KMS-11 (cell line): ENCODE measurements around the gene RMC1.

Experiments used
- H2AFZ ChIP-seq: fragments of 200-600 bp; sonication (generic); 2 replicates; pipeline ENCODE4 v1.6.1; 2016; ENCODE audit warnings: antibody characterized with exemption, mixed run types, low read depth
- H3K27ac ChIP-seq: fragments of 200-600 bp; sonication (generic); 2 replicates; pipeline ENCODE4 v1.6.1; 2016; ENCODE audit warnings: mild to moderate bottlenecking, mixed run types
- H3K27me3 ChIP-seq: fragments of 200-600 bp; sonication (generic); 2 replicates; pipeline ENCODE4 v1.6.1; 2017; ENCODE audit warnings: mild to moderate bottlenecking, low read depth, mixed run types, moderate library complexity; ENCODE audit not compliant: insufficient read depth
- H3K36me3 ChIP-seq: fragments of 200-600 bp; sonication (generic); 2 replicates; pipeline ENCODE4 v1.6.1; 2017; ENCODE audit warnings: mild to moderate bottlenecking, mixed run types; ENCODE audit not compliant: insufficient read depth
- H3K4me1 ChIP-seq: fragments of 200-600 bp; sonication (generic); 2 replicates; pipeline ENCODE4 v1.6.1; 2016; ENCODE audit warnings: mild to moderate bottlenecking, low read depth, mixed run types; ENCODE audit not compliant: poor library complexity, severe bottlenecking
- H3K4me2 ChIP-seq: fragments of 200-600 bp; sonication (generic); 2 replicates; pipeline ENCODE4 v1.7.0; 2016; ENCODE audit warnings: mild to moderate bottlenecking, mixed run types
- H3K4me3 ChIP-seq: fragments of 200-600 bp; sonication (generic); IDR thresholded peaks from 2 replicates; pipeline ENCODE4 v1.6.1; 2017; ENCODE audit warnings: low read depth, low read length, mixed read lengths; ENCODE audit not compliant: insufficient read depth
- H3K79me2 ChIP-seq: fragments of 200-600 bp; sonication (generic); 2 replicates; pipeline ENCODE4 v1.6.1; 2016; ENCODE audit warnings: low read depth, mixed run types; ENCODE audit not compliant: insufficient read depth
- H3K9ac ChIP-seq: fragments of 200-600 bp; sonication (generic); 2 replicates; pipeline ENCODE4 v1.6.1; 2016; ENCODE audit warnings: mild to moderate bottlenecking, mixed run types
- H4K20me1 ChIP-seq: fragments of 200-600 bp; sonication (generic); 2 replicates; pipeline ENCODE4 v1.6.1; 2016; ENCODE audit warnings: mild to moderate bottlenecking, mixed run types; ENCODE audit not compliant: insufficient read depth
- TF ChIP-seq, protein P1 (sequence below): fragments of 200-600 bp; sonication (generic); conservative IDR thresholded peaks from 2 replicates; pipeline ENCODE4 v1.6.1; 2017; ENCODE audit warnings: low read depth, mild to moderate bottlenecking, antibody characterized with exemption, low read length, moderate library complexity, mixed read lengths

The RMC1 gene

DNA sequence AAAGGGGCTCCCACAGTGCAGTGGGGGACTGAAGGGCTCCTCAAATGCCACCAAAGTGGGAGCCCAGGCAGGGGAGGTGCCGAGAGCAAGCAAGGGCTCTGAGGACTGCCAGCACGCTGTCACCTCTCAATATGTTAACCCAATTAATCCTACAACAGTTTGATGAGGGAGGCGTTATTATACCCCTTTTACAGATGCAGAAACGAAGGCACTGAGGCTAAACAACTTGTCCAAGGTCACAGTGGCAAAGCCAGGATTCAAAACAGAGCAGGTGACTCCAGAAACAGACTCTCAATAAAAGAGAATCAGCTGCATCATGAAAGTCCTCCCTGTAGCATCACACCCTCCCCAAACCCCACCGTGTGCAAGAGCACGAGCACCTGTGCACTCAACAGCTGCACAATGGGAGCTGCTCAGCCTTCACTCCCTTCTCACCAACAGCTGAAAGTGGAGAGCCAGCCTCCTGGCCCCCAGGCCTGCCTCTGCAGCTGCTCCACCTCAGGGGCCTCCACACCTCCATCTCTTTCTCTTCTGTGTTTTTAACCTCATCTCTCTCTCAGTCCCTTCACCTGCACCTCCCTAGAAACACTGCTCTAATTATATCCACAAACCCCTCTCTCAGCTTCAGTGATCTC lies 74.9 kb downstream of the RMC1 start:
- Histone ChIP-seq H3K4me1 (peaks cover 88% of the 10 kb centered on the region), H3K4me2 (peak overlapping the region; percentile 67), H3K36me3 (no peaks in the 10 kb centered on the region), H3K9ac (no peak overlapping the region), H2AFZ (no peak overlapping the region), H3K27ac (peak overlapping the region; percentile 55), H3K4me3 (no peak overlapping the region), H3K79me2 (peaks cover 54% of the 10 kb centered on the region; the same call in 1 of the 2 replicates), H3K27me3 (no peaks in the 10 kb centered on the region), H4K20me1 (no peaks in the 10 kb centered on the region)
- TF ChIP-seq, protein P1, sequence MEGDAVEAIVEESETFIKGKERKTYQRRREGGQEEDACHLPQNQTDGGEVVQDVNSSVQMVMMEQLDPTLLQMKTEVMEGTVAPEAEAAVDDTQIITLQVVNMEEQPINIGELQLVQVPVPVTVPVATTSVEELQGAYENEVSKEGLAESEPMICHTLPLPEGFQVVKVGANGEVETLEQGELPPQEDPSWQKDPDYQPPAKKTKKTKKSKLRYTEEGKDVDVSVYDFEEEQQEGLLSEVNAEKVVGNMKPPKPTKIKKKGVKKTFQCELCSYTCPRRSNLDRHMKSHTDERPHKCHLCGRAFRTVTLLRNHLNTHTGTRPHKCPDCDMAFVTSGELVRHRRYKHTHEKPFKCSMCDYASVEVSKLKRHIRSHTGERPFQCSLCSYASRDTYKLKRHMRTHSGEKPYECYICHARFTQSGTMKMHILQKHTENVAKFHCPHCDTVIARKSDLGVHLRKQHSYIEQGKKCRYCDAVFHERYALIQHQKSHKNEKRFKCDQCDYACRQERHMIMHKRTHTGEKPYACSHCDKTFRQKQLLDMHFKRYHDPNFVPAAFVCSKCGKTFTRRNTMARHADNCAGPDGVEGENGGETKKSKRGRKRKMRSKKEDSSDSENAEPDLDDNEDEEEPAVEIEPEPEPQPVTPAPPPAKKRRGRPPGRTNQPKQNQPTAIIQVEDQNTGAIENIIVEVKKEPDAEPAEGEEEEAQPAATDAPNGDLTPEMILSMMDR = no peak

DNA sequence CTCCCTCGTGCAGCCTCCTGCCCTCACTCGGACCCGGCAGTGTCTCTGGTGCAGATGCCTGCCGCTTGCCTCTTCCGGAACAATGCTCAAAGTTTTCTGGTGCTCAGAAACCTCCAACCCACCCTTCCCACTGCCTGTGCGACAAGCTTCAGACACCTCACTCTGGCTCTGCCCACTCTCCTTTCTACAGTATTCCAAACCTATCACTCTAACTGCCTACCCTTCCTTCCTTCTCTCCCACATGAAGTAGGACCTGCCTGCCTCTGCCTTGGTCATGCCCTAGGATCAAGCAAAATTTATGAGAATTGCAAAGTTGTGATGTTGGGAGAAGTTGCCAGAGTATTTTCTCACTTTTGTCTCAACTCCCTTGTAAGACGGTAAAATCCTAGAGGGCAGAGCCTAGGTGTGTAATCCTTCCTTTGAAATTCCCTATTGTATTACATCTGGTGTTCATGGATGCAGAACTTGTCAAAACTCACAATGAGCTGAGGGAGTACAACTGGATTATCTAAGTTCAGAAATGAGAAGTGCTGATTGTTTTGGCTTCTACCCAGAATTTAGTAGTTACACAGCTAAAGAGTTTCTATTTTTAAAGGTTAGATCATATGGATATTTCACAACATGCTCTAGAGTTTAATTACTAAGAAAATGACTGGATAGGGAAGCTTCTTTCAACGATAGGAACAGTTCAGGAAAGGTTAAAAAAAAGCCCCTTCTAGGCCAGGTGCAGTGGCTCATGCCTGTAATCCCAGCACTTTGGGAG lies 75.8 kb downstream of the RMC1 start:
- Histone ChIP-seq H3K4me3 (no peak overlapping the region), H3K4me2 (peak overlapping the region; percentile 67), H2AFZ (no peak overlapping the region), H3K27me3 (no peaks in the 10 kb centered on the region), H4K20me1 (no peaks in the 10 kb centered on the region), H3K79me2 (peaks cover 58% of the 10 kb centered on the region; the same call in 1 of the 2 replicates), H3K9ac (no peak overlapping the region), H3K36me3 (no peaks in the 10 kb centered on the region), H3K27ac (peak overlapping the region; percentile 55), H3K4me1 (peaks cover 88% of the 10 kb centered on the region)
- TF ChIP-seq, protein P1 = no peak

- H3K4me1 ChIP-seq = peaks cover 85% of the 10 kb centered on the region
- H4K20me1 ChIP-seq = no peaks in the 10 kb centered on the region
- TF ChIP-seq, protein P1 = no peak
- no peak overlapping the region for H2AFZ ChIP-seq
- H3K4me2 ChIP-seq = peak overlapping the region; percentile 67; the same call in 1 of the 2 replicates
- peaks cover 65% of the 10 kb centered on the region for H3K79me2 ChIP-seq
- no peaks in the 10 kb centered on the region for H3K36me3 ChIP-seq
- no peak overlapping the region for H3K27ac ChIP-seq
- H3K27me3 ChIP-seq = no peaks in the 10 kb centered on the region
- no peak overlapping the region for H3K9ac ChIP-seq
- no peak overlapping the region for H3K4me3 ChIP-seq
Measured at GRCh38 chr18:23580677-23581367, 77.5 kb downstream of the RMC1 start.
